GM12891 (cell line): ENCODE measurements around the gene CPA4.

Source experiments
- POLR2A ChIP-seq: IDR thresholded peaks from 2 replicates; pipeline ENCODE4 v1.6.1; 2011; ENCODE audit warnings: low read depth, low read length, control low read depth
- POLR2AphosphoS5 ChIP-seq: IDR thresholded peaks from 2 replicates; pipeline ENCODE4 v1.6.1; 2011; ENCODE audit warnings: low read depth, low read length, control low read depth
- SPI1 ChIP-seq: IDR thresholded peaks from 2 replicates; pipeline ENCODE4 v1.6.1; 2011; ENCODE audit warnings: low read depth, low read length, control low read depth
- TAF1 ChIP-seq: IDR thresholded peaks from 2 replicates; pipeline ENCODE4 v1.6.1; 2011; ENCODE audit warnings: low read depth, low read length, control low read depth

DNA sequence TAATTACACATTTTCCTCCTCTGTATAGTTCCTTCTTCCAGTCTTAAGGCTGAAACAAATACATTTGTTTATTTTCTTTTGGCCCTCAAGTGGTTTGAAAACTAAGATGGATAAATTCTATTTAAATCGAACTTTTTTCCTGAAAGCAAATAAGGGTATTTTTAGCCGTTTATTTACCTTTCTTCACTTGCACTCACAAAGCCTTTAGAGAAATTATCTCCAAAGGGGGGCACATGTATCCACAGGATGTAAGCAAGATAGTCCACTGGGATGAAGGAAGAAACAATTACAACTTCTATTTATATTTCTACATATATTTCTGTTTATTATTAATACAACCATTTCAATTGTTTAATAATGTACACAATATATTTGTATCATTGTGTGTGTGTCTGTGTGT, 10.2 kb downstream of the CPA4 start:
- TF ChIP-seq POLR2AphosphoS5, result no peak
- TF ChIP-seq TAF1, result no peak
- no peak for TF ChIP-seq POLR2A
- no peak for TF ChIP-seq SPI1
